Measurements from ENCODE around the gene ZEB2.

GRCh38 chr2:144480285-144480684, 39.6 kb downstream of the ZEB2 start:
- TF ChIP-seq, protein P1, sequence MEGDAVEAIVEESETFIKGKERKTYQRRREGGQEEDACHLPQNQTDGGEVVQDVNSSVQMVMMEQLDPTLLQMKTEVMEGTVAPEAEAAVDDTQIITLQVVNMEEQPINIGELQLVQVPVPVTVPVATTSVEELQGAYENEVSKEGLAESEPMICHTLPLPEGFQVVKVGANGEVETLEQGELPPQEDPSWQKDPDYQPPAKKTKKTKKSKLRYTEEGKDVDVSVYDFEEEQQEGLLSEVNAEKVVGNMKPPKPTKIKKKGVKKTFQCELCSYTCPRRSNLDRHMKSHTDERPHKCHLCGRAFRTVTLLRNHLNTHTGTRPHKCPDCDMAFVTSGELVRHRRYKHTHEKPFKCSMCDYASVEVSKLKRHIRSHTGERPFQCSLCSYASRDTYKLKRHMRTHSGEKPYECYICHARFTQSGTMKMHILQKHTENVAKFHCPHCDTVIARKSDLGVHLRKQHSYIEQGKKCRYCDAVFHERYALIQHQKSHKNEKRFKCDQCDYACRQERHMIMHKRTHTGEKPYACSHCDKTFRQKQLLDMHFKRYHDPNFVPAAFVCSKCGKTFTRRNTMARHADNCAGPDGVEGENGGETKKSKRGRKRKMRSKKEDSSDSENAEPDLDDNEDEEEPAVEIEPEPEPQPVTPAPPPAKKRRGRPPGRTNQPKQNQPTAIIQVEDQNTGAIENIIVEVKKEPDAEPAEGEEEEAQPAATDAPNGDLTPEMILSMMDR (IDR thresholded peaks at IDR 0.05): no peak
- TF ChIP-seq POLR2A (IDR thresholded peaks at IDR 0.05) (no peak), POLR2AphosphoS5 (IDR thresholded peaks at IDR 0.05) (no peak), EP300 (IDR thresholded peaks at IDR 0.05) (no peak)

Measured in stomach (tissue), 4 donors.